ENCODE measurements around the gene THAP6.
A peak's percentile ranks its signal among the peaks of the same experiment; 100 is the strongest.

The THAP6 gene

DNA sequence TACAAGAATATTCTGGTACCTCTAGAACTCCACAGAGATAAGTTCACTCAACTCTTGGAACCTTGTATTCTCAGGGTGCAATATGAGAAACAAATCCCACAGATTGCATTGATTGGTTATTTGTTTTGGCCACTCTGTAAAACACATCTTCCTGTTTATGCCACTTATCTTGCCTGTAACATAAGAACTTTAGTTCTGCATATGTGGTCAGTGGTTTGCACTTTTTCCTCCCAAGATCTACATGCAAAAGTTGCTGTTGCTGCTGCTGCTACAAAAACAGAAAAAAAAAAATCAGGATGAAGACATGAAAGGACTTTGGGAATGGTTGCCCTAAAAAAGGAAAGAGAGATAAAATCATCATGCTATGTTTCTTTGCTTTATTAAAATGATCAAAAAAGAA is 51.2 kb downstream of the THAP6 start:
- H3K27me3 ChIP-seq (replicated peaks in 2 of 5; ENCODE audit: control insufficient read depth in 4 of 5, insufficient read depth in 5 of 5, low read length in 4 of 5): no peaks in the 10 kb centered on the region
- no peaks in the 10 kb centered on the region for H3K9me3 ChIP-seq (ENCODE audit: control extremely low read depth in 1 of 5, control insufficient read depth in 4 of 5, insufficient read depth in 2 of 5, low read depth in 1 of 5, low read length in 4 of 5)
- ChIA-PET CTCF (no interaction called here), POLR2A (interaction anchor here (0.6 kb wide), 1 partner anchor 203 kb away, joined by 3 read pairs; no protein-coding TSS in a partner anchor)
- DNase-seq: peak; percentile 26 to 77 (median 64)
- no peak overlapping the region for H3K27ac ChIP-seq (ENCODE audit: insufficient read depth in 1 of 2, low read depth in 1 of 2, low read length in 2 of 2, poor library complexity in 1 of 2, severe bottlenecking in 2 of 2)
- H3K4me1 ChIP-seq (ENCODE audit: control extremely low read depth in 1 of 4, control insufficient read depth in 4 of 4, insufficient read depth in 4 of 4, low read length in 3 of 4): peaks cover 0 to 21% (median 6%) of the 10 kb centered on the region in 4 experiments
- no peak overlapping the region for H3K4me3 ChIP-seq (ENCODE audit: control insufficient read depth in 1 of 7, extremely low read depth in 1 of 7, insufficient read depth in 4 of 7, low read depth in 2 of 7, low read length in 6 of 7)
- H3K36me3 ChIP-seq (ENCODE audit: control insufficient read depth in 4 of 4, insufficient read depth in 4 of 4, low read length in 3 of 4): no peaks in the 10 kb centered on the region

GRCh38 chr4:75566911-75567310 is 52.6 kb downstream of the THAP6 start:
- Histone ChIP-seq H3K4me1 (ENCODE audit: control extremely low read depth in 1 of 4, control insufficient read depth in 4 of 4, insufficient read depth in 4 of 4, low read length in 3 of 4) (peaks cover 0 to 21% (median 6%) of the 10 kb centered on the region in 4 experiments), H3K27ac (ENCODE audit: insufficient read depth in 1 of 2, low read depth in 1 of 2, low read length in 2 of 2, poor library complexity in 1 of 2, severe bottlenecking in 2 of 2) (no peak overlapping the region), H3K36me3 (ENCODE audit: control insufficient read depth in 4 of 4, insufficient read depth in 4 of 4, low read length in 3 of 4) (no peaks in the 10 kb centered on the region), H3K4me3 (ENCODE audit: control insufficient read depth in 1 of 7, extremely low read depth in 1 of 7, insufficient read depth in 4 of 7, low read depth in 2 of 7, low read length in 6 of 7) (no peak overlapping the region), H3K9me3 (ENCODE audit: control extremely low read depth in 1 of 5, control insufficient read depth in 4 of 5, insufficient read depth in 2 of 5, low read depth in 1 of 5, low read length in 4 of 5) (no peaks in the 10 kb centered on the region), H3K27me3 (replicated peaks in 2 of 5; ENCODE audit: control insufficient read depth in 4 of 5, insufficient read depth in 5 of 5, low read length in 4 of 5) (no peaks in the 10 kb centered on the region)
- ChIA-PET CTCF (interaction anchor here (2.1 kb wide), 1 partner anchor 10 kb away, joined by 6 read pairs; no protein-coding TSS in a partner anchor), POLR2A (no interaction called here)
- DNase-seq: no peak
- WGBS (ENCODE audit: insufficient coverage): 90% methylated on average over 1 of the region's 1 CpG

DNA sequence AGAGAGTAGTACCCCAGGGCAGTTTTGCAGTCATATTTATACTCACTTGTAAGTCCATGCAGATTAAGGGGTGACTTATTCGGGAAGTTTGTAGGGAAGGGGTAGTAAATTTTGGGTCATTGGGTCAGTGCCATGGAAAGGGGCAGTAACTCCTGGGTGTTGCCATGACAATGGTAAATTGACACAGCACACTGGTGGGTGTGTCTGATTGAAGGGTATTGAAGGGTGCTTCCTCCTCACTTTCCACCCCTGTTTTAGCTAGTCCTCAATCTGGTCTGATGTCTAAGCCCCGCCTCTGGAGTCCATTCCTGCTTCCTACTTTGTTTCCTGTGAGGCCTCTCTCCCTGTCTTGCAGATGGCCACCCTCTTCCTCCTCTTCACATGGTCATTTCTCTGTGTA is 53.5 kb downstream of the THAP6 start:
- ChIA-PET CTCF (interaction anchor here (2.1 kb wide), 1 partner anchor 9 kb away, joined by 6 read pairs; no protein-coding TSS in a partner anchor), POLR2A (no interaction called here)

More for the DNA sequence above, 53.5 kb downstream of the THAP6 start:
- Histone ChIP-seq H3K27ac (ENCODE audit: insufficient read depth in 1 of 2, low read depth in 1 of 2, low read length in 2 of 2, poor library complexity in 1 of 2, severe bottlenecking in 2 of 2) (no peak overlapping the region), H3K4me3 (ENCODE audit: control insufficient read depth in 1 of 7, extremely low read depth in 1 of 7, insufficient read depth in 4 of 7, low read depth in 2 of 7, low read length in 6 of 7) (no peak overlapping the region), H3K9me3 (ENCODE audit: control extremely low read depth in 1 of 5, control insufficient read depth in 4 of 5, insufficient read depth in 2 of 5, low read depth in 1 of 5, low read length in 4 of 5) (no peaks in the 10 kb centered on the region), H3K27me3 (replicated peaks in 2 of 5; ENCODE audit: control insufficient read depth in 4 of 5, insufficient read depth in 5 of 5, low read length in 4 of 5) (no peaks in the 10 kb centered on the region), H3K36me3 (ENCODE audit: control insufficient read depth in 4 of 4, insufficient read depth in 4 of 4, low read length in 3 of 4) (no peaks in the 10 kb centered on the region), H3K4me1 (ENCODE audit: control extremely low read depth in 1 of 4, control insufficient read depth in 4 of 4, insufficient read depth in 4 of 4, low read length in 3 of 4) (peaks cover 0 to 21% (median 6%) of the 10 kb centered on the region in 4 experiments)
- DNase-seq: no peak
- 100% methylated on average over 1 of the region's 2 CpGs for WGBS (ENCODE audit: insufficient coverage)

Data from common myeloid progenitor, CD34-positive (primary cell).